Fibroblast of skin of abdomen (primary cell): ENCODE measurements around the gene ARSB. TPM values are rescaled to one million over a fixed set of nuclear protein-coding genes. Genes with fewer than 3 reads are reported as not detected.

Experiments used
- DNase-seq: peaks from one replicate; pipeline ENCODE4 v3.0.0-alpha.2; 2013
- polyA plus RNA-seq, 2 experiments: library from polyadenylated mRNA; unstranded; fragments of 120-200 nt; gene quantifications; one replicate each; pipeline ENCODE4 v1.2.1, GENCODE V29; 2013; ENCODE audit not compliant: insufficient read length in 2 of 2

ARSB gene
- 20.3 TPM for polyA plus RNA-seq (2013, experiment 1 of 2; ENCODE audit: insufficient read length)
- 20.6 TPM for polyA plus RNA-seq (2013, experiment 2 of 2; ENCODE audit: insufficient read length)

DNA sequence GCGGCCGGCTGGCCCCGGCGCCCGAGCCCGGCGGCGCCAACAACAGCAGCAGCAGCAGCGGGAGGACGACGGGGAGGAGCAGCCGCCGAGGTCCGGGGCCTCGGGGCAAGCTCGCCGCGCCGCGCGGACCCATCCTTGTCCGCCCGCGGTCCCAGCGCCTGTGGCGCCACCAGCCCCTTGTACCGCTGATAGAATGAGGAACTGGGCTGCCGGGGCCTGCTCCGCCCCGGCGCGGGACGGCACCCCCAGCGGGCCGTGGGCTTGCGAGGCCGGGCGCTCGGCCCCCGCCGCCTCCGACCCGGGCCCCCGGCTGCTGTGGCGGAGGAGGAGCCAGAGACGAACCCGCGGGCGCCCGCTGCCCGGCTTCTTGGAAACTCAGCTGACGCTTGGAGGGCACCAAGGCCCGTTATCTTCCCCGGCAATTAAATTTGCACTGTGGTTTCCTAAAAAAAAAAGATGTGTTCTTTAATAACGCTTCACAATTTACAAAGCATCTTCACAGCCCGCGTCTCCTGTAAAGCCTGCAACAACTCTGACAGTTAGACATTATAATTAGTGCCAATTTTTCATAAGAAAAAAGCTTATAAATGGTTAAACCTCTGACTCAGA is at the start of gene ARSB:
ARSB (minus strand) TSS at position 195 of the 609 bp plus-strand sequence; CDS start at position 133, 62 bp downstream.
- DNase-seq, result peak; percentile 49

GRCh38 chr5:79032782-79033181 is 47.7 kb upstream of the ARSB start:
- no peak for DNase-seq

DNA sequence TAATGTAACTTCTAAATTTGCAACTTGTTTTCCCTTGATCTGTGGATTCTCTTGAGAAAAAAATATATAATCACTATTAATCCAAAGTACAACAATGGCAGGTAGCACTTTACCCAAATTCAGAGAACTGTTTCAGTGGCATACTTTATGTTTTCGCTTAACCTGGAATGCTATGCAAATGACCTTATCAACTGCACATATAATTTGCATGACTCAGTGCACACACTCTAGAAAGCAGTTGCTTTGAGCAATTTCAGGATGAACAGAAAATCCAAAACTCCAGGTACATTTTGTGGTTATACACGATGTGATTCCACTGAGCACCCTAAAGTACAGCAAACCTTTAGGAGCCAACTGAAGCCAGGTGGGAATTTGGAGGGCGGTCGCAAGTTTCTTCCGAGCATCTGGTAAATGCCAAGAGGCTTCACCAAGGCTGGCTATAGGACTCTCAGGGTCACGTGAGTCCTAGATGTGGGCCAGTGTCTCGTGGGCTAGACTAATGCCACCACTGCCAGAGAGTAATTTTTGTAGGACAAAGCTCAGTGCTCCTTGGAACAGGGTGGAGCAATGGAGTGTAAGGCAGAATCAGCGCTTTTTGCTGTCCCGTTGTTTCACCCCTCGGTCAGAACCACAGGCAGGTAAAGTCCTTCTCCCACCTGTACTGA is 47.1 kb upstream of the ARSB start:
- peak; percentile 5 for DNase-seq

- DNase-seq, result no peak
Observed at GRCh38 chr5:79031485-79031867, 46.4 kb upstream of the ARSB start.

DNA sequence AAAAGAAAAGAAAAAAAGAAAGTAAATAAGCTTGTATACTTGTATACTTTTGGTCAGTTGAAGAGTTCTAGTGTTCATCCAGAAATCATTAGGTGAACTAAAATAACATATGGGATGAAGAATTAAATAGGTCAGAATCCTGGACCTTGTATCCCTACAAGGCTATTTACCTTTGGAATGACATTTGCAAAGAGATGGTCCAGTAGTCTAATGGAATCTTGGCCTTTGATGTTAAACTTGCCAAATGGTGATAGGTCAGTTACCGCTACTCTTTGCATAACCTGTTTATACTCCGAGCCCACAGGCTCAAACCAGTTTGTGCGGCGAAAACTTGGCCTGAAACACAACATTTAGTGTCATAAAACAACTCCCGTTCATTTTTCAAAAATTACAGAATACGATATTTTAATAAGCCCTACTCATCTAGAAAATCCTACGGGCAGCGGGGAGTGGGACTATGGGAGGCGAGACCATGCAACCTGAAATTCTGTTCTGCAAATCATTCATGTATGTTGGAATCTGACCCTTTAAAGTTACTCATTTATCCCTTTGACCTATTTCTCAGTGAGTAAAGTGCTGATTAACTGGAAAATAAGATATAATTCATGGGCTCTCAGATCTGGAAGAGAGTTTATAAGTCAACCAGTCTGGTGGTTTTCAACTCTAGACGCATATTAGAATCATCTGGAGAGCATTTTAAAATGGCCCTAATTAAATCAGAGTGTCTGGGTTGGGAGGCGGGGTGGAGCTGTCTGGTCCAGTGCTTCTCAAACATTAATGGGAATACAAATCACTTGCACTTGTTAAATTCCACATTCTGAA is 45.8 kb upstream of the ARSB start:
- peak; percentile 17 for DNase-seq

DNA sequence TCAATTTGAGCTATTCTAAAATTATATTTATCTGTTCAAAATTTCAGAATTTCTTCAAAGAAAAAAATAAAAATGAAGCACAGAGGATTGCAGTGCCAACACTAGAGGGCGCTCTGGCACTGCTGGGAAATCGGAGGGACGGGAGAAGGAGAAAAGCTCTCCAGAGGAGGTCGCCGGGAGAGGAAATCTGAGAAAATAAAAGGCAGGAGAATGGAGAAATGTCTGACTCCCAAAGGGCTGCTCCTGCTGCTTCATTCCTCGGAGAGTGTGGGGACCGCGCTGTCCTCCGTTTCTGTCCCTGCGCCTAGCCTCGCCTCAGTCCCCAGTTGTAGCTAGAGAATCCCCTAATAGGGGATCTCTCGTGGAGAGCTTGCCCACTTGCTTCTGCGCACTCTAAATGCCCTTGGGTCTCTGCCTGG is 40.0 kb upstream of the ARSB start:
- DNase-seq, result peak; percentile 67

GRCh38 chr5:79023947-79024346 is 38.8 kb upstream of the ARSB start:
- no peak for DNase-seq

- DNase-seq, result no peak
Observed at GRCh38 chr5:79023348-79023747, 38.2 kb upstream of the ARSB start.

GRCh38 chr5:79022771-79023170 is 37.7 kb upstream of the ARSB start:
- DNase-seq, result no peak

GRCh38 chr5:79021753-79022152 is 36.6 kb upstream of the ARSB start:
- no peak for DNase-seq

- DNase-seq, result peak; percentile 89
Observed at GRCh38 chr5:79020861-79021561, 35.9 kb upstream of the ARSB start.

- DNase-seq, result no peak
Observed at GRCh38 chr5:79014631-79015030, 29.5 kb upstream of the ARSB start.

DNA sequence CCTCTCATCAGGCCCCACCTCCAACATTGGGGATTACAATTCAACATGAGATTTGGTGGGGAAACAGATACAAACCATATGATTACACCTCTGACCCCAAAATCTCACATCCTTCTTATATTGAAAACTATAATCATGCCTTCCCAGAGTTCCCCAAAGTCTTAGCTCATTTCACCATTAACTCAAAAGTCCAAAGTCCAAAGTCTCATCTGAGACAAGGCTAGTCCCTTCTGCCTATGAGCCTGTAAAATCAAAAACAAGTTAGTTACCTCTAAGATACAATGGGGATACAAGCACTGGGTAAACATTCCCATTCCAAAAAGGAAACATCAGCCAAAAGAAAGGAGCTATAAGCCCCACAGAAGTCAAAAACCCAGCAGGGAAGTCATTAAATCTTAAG is 26.8 kb upstream of the ARSB start:
- DNase-seq, result no peak

DNA sequence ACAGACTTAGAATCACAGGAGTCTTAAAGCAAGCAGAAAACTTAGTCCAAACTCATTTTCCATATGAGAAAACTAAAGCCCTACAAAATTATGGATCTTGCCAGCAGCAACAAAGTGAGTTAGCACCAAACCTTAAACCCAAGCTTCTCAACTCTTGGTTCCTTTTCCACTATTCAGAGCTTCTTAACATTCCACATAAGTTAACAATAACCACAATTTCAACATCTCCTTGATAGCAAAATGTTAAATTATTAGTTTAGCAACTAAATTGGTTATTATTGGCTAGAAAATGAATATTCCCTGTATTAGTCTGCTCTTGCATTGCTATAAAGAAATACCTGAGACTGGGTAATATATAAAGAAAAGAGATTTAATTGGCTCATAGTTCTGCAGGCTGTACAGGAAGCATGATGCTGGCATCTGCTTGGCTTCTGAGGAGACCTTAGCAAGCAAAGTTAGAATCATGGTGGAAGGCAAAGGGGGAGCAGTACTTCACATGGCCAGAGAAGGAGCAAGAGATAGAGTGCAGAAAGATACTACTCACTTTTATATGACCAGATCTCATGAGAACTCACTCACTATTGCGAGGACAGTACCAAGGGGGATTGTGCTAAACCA is 26.2 kb upstream of the ARSB start:
- DNase-seq, result peak; percentile 88

DNA sequence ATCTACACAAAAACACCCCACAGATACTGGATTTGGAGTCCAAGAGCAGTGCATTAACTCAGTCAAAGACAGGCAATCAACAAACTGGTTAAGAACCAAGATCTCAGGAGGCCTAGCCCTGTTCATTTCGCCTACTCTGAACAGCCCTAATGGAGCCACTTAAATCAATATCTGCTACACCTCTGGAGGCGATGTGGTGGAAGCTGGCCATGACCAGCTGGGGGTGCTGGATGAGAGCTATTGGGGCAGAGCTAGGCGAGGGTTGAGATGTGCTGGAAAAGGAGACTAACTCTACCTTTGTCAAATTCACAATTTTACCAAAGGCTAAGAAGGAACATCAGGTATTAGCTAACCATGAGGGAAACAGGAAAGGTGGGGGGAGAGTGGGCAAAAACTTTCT is 23.3 kb upstream of the ARSB start:
- no peak for DNase-seq

- DNase-seq, result no peak
Observed at GRCh38 chr5:79007872-79008271, 22.8 kb upstream of the ARSB start.

DNA sequence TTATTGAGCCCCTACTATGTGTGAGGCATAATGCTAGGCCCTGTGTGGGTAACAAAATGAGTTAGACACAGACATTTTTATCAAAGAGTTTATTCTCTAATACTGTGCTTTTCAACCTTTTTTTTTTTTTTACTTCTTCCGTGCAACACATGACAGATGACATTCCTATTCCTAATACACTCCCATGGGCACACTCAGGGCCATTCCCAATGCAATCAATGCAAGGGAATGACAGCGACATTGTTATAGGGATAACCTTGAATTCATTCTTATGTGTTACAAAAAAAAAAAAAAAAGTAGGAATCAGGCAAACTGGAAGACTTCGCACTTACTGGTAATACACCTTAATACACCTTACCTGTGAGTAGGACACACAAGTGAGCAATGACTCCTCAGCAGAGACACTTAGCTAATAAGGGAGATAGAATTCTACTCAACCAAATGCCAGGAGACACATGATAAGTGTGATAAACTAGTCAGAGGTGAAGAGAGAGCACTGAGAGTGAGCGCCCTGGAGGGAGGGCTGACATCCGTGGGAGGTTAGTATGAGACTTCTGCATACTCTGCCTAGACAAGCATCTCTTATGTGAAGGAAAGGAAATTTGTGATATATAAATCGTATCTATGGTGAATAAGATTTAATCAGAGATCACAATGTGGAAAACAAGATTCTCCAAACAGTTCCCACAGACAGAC is 21.0 kb upstream of the ARSB start:
- DNase-seq, result no peak

DNA sequence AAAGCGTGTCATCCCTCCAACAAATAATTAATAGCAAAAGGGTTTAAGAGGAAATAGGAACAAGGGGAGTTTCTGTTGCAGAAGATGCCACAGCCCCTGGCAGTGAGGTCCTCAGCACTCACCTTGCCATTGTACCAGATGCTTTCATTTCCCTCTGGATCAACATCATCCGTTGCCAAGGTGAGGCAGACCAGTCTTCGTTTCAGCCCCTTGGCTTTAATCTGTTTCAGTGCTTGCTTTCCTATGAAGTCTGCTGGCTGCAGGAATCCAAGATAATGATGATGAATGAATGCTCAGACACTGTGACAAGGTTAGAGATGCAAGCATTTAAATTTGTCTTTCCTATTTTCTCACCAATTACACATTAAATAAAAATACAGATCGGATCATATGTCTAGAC is 20.0 kb upstream of the ARSB start:
- no peak for DNase-seq

DNA sequence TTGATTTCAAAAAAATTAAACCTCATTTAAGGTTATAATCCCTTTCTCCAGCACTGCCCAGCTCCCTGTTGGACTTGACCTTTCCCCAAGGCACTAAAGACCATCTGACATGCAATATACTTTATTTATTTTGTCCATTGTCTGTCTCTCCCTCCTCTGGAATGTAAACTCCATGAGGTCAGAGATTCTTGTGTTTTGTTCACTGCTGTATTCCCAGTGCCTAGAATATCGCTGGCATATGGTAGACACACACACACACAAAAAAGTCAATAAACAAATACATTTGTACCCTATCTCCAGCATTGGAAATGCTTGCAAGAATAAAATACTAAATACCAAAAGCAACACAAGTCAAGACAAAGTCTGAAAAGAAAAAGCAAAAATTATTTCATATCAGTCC is 17.3 kb upstream of the ARSB start:
- no peak for DNase-seq

GRCh38 chr5:79001471-79001870 is 16.4 kb upstream of the ARSB start:
- DNase-seq, result no peak

GRCh38 chr5:78997090-78997489 is 12.0 kb upstream of the ARSB start:
- DNase-seq, result no peak

DNA sequence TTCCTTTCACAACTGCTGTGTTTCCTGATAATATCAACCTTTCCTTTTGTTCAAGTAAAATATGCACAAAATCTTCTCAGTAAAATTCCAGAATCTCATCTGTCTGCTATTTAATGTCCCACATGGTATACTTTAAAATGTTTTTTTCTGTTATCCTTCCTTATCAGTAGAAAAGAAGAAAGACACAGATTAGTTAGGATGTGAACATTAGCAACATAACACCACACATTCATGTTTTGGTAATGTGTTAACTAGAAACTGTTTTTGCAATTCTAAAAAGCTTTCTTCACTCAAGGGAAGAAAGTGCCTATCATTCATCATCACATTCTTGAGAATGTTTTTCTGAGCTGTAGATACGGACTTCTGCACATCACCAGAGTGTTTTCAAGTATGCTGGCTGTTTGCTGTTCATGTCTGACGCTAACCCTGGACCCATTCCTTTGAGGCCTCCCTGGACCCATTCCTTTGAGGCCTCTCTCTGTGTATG is 10.5 kb upstream of the ARSB start:
- no peak for DNase-seq
